H1 (cell line): ENCODE data around the gene MFAP4. TPM values are rescaled to one million over a fixed set of nuclear protein-coding genes. Genes with fewer than 3 reads are reported as not detected.

Experiments used
- POLR2A ChIP-seq, 2 experiments: IDR thresholded peaks; 1 replicate in 1 of 2; 2 replicates in 1 of 2; pipeline ENCODE4 v1.6.1; 2011; ENCODE audit warnings: low read depth in 2 of 2, low read length in 2 of 2, mild to moderate bottlenecking in 2 of 2; ENCODE audit errors: control extremely low read depth in 1 of 2
- POU5F1 ChIP-seq: IDR thresholded peaks from 2 replicates; pipeline ENCODE4 v1.6.1; 2011; ENCODE audit warnings: low read depth, mild to moderate bottlenecking, low read length, moderate library complexity
- RNF2 ChIP-seq: fragments of 200-900, 300-1000 bp; sonication (generic); IDR thresholded peaks from 2 replicates; pipeline ENCODE4 v1.7.1; 2016; ENCODE audit warnings: borderline replicate concordance, low read depth, mild to moderate bottlenecking, antibody characterized with exemption, low read length; ENCODE audit not compliant: poor library complexity, severe bottlenecking; ENCODE audit errors: missing control alignments
- RXRA ChIP-seq: IDR thresholded peaks from 2 replicates; pipeline ENCODE4 v1.6.1; 2011; ENCODE audit warnings: low read depth, mild to moderate bottlenecking, low read length, moderate library complexity; ENCODE audit not compliant: insufficient read depth
- SIRT6 ChIP-seq: IDR thresholded peaks from one replicate; pipeline ENCODE4 v1.7.1; 2012; ENCODE audit warnings: low read length, inconsistent platforms
- TAF1 ChIP-seq: IDR thresholded peaks from 2 replicates; pipeline ENCODE4 v1.6.1; 2011; ENCODE audit warnings: mild to moderate bottlenecking, low read depth, low read length
- polyA plus RNA-seq, 7 experiments: library from polyadenylated mRNA; depleted of rRNA in 3 of 7; stranded (reverse) in 5 of 7; unstranded in 2 of 7; fragments of >200 nt in 5 of 7; fragments of 200-250 nt in 2 of 7; gene quantifications; 1 replicate in 5 of 7; 2 replicates in 1 of 7; 4 replicates in 1 of 7; pipeline versions ENCODE4 v1.2.1 to v1.2.3, GENCODE V29; 2011 to 2013; ENCODE audit warnings: missing spikeins in 2 of 7, mixed read lengths in 2 of 7
- total RNA-seq: library from RNA; stranded (reverse); fragmentation: NEBNext Ultra II Directional; extraction: Animal tissue kit (Norgen Biotek cat#: 25700); gene quantifications from 2 replicates; pipeline ENCODE4 v1.2.1, GENCODE V29; 2021

MFAP4 gene
- total and polyA plus RNA-seq, 2 of the 8 experiments (the other 6 are each of a cell fraction or from before 2014, with no cell fraction given): 3.1 to 3.6 TPM

GRCh38 chr17:19365833-19366636 is 21.0 kb downstream of the MFAP4 start (continued):
- TF ChIP-seq POU5F1 (no peak), RXRA (no peak), RNF2 (no peak), SIRT6 (no peak), TAF1 (no peak), POLR2A (IDR thresholded peaks at IDR 0.05; ENCODE audit: control extremely low read depth in 1 of 2, low read depth in 2 of 2, low read length in 2 of 2) (no peak)
